HepG2 (cell line): ENCODE results near the gene TMCC2. TPM values are rescaled to one million over a fixed set of nuclear protein-coding genes. Genes with fewer than 3 reads are reported as not detected.

ENCODE experiments used
- ATAC-seq: fragments of 200-7000 bp; cut with Tn5 transposase; 3 replicates; pipeline ENCODE4 v1.9.1; 2020; ENCODE audit warnings: mild to moderate bottlenecking, moderate library complexity
- BruUV-seq: library from RNA; stranded (reverse); fragments of 400-500 nt; replicated peaks from 2 replicates; lab custom pipeline; 2021; lab: Mats Ljungman, UMichigan
- CTCF ChIA-PET: fragments of 300-600 bp; formaldehyde crosslinking; extraction: SDS; loops from one replicate; lab custom pipeline; 2021; ENCODE audit warnings: low total read pairs, inconsistent platforms, low intra/inter-chr PET ratio; lab: Yijun Ruan, JAX
- POLR2A ChIA-PET: fragments of 350-600 bp; sonication (Branson Sonifier 250); formaldehyde crosslinking; loops from one replicate; lab custom pipeline; 2020; ENCODE audit warnings: antibody characterized with exemption, inconsistent platforms; lab: Yijun Ruan, JAX
- DNase-seq: peaks from one replicate; pipeline ENCODE4 v3.0.0-alpha.2; 2015; ENCODE audit warnings: low spot score
- FAIRE-seq: peaks from 3 replicates; lab custom pipeline; 2011; peaks lifted over from hg19 to GRCh38; lab: Jason Lieb, UNC
- H2AFZ ChIP-seq: one replicate; pipeline ENCODE4 v1.6.1; 2011; ENCODE audit warnings: low read length, inconsistent platforms
- H3K27ac ChIP-seq: fragments of 300-600 bp; 3 replicates; pipeline ENCODE4 v1.8.0; 2011; ENCODE audit warnings: mixed run types, mild to moderate bottlenecking, mixed read lengths, low read length, inconsistent platforms; ENCODE audit not compliant: insufficient read depth; ENCODE audit errors: extremely low read length
- H3K27me3 ChIP-seq, 2 experiments: fragments of 200-600 bp in 1 of 2; 2 replicates in 1 of 2; 3 replicates in 1 of 2; pipeline versions ENCODE4 v1.6.0 to v1.8.0; 2011; ENCODE audit warnings: low read length in 2 of 2, mild to moderate bottlenecking in 2 of 2, moderate library complexity in 2 of 2, inconsistent platforms in 1 of 2; ENCODE audit not compliant: insufficient read depth in 2 of 2, control insufficient read depth in 1 of 2
- H3K36me3 ChIP-seq, 2 experiments: fragments of 200-600 bp in 1 of 2; replicated peaks in 1 of 2; 2 replicates in 1 of 2; 3 replicates in 1 of 2; pipeline versions ENCODE4 v1.5.1 to v1.8.0; 2011; ENCODE audit warnings: low read length in 2 of 2, inconsistent platforms in 1 of 2; ENCODE audit not compliant: insufficient read depth in 2 of 2, control insufficient read depth in 1 of 2
- H3K4me1 ChIP-seq: 2 replicates; pipeline ENCODE4 v1.5.1; 2012; ENCODE audit warnings: low read length, inconsistent platforms; ENCODE audit not compliant: insufficient read depth
- H3K4me2 ChIP-seq: 2 replicates; pipeline ENCODE4 v1.6.0; 2011; ENCODE audit warnings: low read depth, low read length, inconsistent platforms
- H3K4me3 ChIP-seq, 3 experiments: fragments of 200-600 bp in 1 of 3; sonication (generic), shearing (Covaris generic) in 1 of 3; replicated peaks in 1 of 3; 2 replicates each; pipeline ENCODE4 v1.5.1; 2011 to 2016; ENCODE audit warnings: low read length in 3 of 3, inconsistent platforms in 2 of 3, low read depth in 2 of 3, mild to moderate bottlenecking in 2 of 3, control low read depth in 1 of 3, mixed read lengths in 1 of 3; ENCODE audit not compliant: insufficient read depth in 1 of 3
- H3K79me2 ChIP-seq: one replicate; pipeline ENCODE4 v1.6.1; 2011; ENCODE audit warnings: low read length, inconsistent platforms; ENCODE audit not compliant: insufficient read depth
- H3K9ac ChIP-seq: 2 replicates; pipeline ENCODE4 v1.6.0; 2011; ENCODE audit warnings: mild to moderate bottlenecking, low read depth, low read length, inconsistent platforms; ENCODE audit not compliant: insufficient read depth
- H3K9me3 ChIP-seq: 2 replicates; pipeline ENCODE4 v1.5.1; 2012; ENCODE audit warnings: mild to moderate bottlenecking, low read length
- H4K20me1 ChIP-seq: 2 replicates; pipeline ENCODE4 v1.6.0; 2011; ENCODE audit warnings: inconsistent platforms, mild to moderate bottlenecking, low read length, moderate library complexity; ENCODE audit not compliant: insufficient read depth
- AGO1 ChIP-seq: fragments of 200-400 bp; formaldehyde crosslinking; IDR thresholded peaks from 2 replicates; pipeline ENCODE4 v1.6.1; 2017; ENCODE audit warnings: mild to moderate bottlenecking, low read depth, low read length, moderate library complexity; ENCODE audit not compliant: poor library complexity, severe bottlenecking
- ATF1 ChIP-seq: IDR thresholded peaks from 2 replicates; pipeline ENCODE4 v1.6.1; 2016; ENCODE audit warnings: mild to moderate bottlenecking, control low read depth
- CBX5 ChIP-seq: sonication (generic); formaldehyde crosslinking; IDR thresholded peaks from 2 replicates; pipeline ENCODE4 v1.4.0; 2020; ENCODE audit warnings: missing genetic modification reagents, borderline replicate concordance
- CREB1 ChIP-seq, 2 experiments: fragments of 450-650 bp in 1 of 2; IDR thresholded peaks; 2 replicates each; pipeline ENCODE4 v1.6.1; 2016 to 2017; ENCODE audit warnings: control low read depth in 1 of 2, mild to moderate bottlenecking in 1 of 2, missing compliant biosample characterization in 1 of 2, missing genetic modification characterization in 1 of 2
- FOXK1 ChIP-seq: sonication (generic); formaldehyde crosslinking; IDR thresholded peaks from 2 replicates; pipeline ENCODE4 v1.4.0; 2020; ENCODE audit warnings: low read depth, missing genetic modification reagents, borderline replicate concordance
- HHEX ChIP-seq: IDR thresholded peaks from 2 replicates; pipeline ENCODE4 v1.6.1; 2016; ENCODE audit warnings: control low read depth
- RAD21 ChIP-seq: fragments of 450-650 bp; formaldehyde crosslinking; IDR thresholded peaks from 2 replicates; pipeline ENCODE4 v1.5.0; 2020; ENCODE audit warnings: mild to moderate bottlenecking
- SAP130 ChIP-seq: IDR thresholded peaks from 2 replicates; pipeline ENCODE4 v1.6.1; 2016; ENCODE audit warnings: low read depth
- SRF ChIP-seq: IDR thresholded peaks from 2 replicates; pipeline ENCODE4 v1.6.1; 2011; ENCODE audit warnings: mild to moderate bottlenecking, low read depth, low read length, moderate library complexity
- WIZ ChIP-seq: sonication (generic); formaldehyde crosslinking; IDR thresholded peaks from 2 replicates; pipeline ENCODE4 v1.5.1; 2020; ENCODE audit warnings: mild to moderate bottlenecking, missing genetic modification reagents
- ZMAT3 ChIP-seq: sonication (generic); formaldehyde crosslinking; conservative IDR thresholded peaks from 2 replicates; pipeline ENCODE4 v1.7.0; 2021; ENCODE audit warnings: missing genetic modification reagents
- ZNF337 ChIP-seq: sonication (generic); formaldehyde crosslinking; IDR thresholded peaks from 2 replicates; pipeline ENCODE4 v1.5.1; 2020; ENCODE audit warnings: missing genetic modification reagents, low read depth, mild to moderate bottlenecking, borderline replicate concordance
- ZNF709 ChIP-seq: sonication (generic); formaldehyde crosslinking; IDR thresholded peaks from 2 replicates; pipeline ENCODE4 v1.5.0; 2020; ENCODE audit warnings: mild to moderate bottlenecking, missing genetic modification reagents
- ZNF780A ChIP-seq: sonication (generic); formaldehyde crosslinking; IDR thresholded peaks from 2 replicates; pipeline ENCODE4 v1.8.0; 2022; ENCODE audit warnings: mild to moderate bottlenecking, missing genetic modification reagents, moderate library complexity
- WGBS: methylation state at CpG from one replicate; pipeline ENCODE4 v1.1.6; 2017; ENCODE audit warnings: low lambda C conversion rate; 5-methylcytosine and 5-hydroxymethylcytosine counted together
- in situ Hi-C: cut with HindIII; loops from 2 replicates; pipeline ENCODE4 v1.10.0; 2017; ENCODE audit warnings: low pct_unique_long_range_greater_than_20kb; ENCODE audit not compliant: extremely low pct_ligation_motif_present
- intact Hi-C: fragments of 100-400 bp; cut with micrococcal nuclease; formaldehyde crosslinking; loops from one replicate; pipeline ENCODE4 v1.10.0; 2022; ENCODE audit not compliant: unreplicated experiment
- polyA plus RNA-seq, 8 experiments: library from polyadenylated mRNA; depleted of rRNA in 3 of 8; stranded (reverse) in 7 of 8; unstranded in 1 of 8; fragments of >200 nt; fragmentation: Illumina TruSeq in 4 of 8; extraction: Trizol in 4 of 8; gene quantifications; 2 replicates each; pipeline versions ENCODE4 v1.2.1 to v1.2.3, GENCODE V29; 2011 to 2016; ENCODE audit warnings: low read depth in 4 of 8, missing spikeins in 1 of 8, mixed read lengths in 1 of 8; ENCODE audit not compliant: insufficient read depth in 1 of 8
- total RNA-seq, 5 experiments: library from RNA; depleted of rRNA; stranded (reverse); fragments of >200 nt; fragmentation: Illumina TruSeq; extraction: Trizol; gene quantifications; 2 replicates each; pipeline ENCODE4 v1.2.3, GENCODE V29; 2016; ENCODE audit warnings: low read depth in 1 of 5

TMCC2 gene
- total and polyA plus RNA-seq, 2 of the 13 experiments (the other 11 are each of a cell fraction or from before 2014, with no cell fraction given) = 0.12 to 0.24 TPM

GRCh38 chr1:205298191-205298994 is 70.6 kb downstream of the TMCC2 start (continued):
- TF ChIP-seq CBX5 (CRISPR knock-in tag) (no peak), CREB1 (IDR thresholded peaks at IDR 0.05) (peak; percentile 88), CREB1 (CRISPR knock-in tag; IDR thresholded peaks at IDR 0.05) (0 out of 2 replicates have a peak, but pooled peaks have one; percentile 34), HHEX (CRISPR knock-in tag) (no peak), ATF1 (peak; percentile 35; the same call in 1 of the 2 replicates), ZNF337 (no peak), AGO1 (no peak), SRF (no peak), SAP130 (CRISPR knock-in tag) (peak; percentile 10; the same call in 1 of the 2 replicates)

DNA sequence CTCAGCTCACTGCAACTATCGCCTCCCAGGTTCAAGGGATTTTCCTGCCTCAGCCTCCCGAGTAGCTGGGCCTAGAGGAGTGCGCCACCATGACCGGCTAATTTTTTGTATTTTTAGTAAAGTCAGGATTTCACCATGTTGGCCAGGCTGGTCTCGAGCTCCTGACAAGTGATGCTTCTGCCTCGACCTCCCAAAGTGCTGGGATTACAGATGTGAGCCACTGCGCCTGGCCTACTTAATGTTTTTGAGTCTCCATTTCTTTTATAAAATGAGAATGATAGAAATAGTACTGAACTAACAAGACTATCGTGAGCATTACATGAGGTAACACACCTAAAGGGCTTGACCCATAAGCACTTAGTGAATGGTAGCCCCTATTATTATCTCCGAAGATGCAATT is 72.4 kb downstream of the TMCC2 start:
- no peaks in the 10 kb centered on the region for H4K20me1 ChIP-seq
- H2AFZ ChIP-seq = no peak overlapping the region
- H3K36me3 ChIP-seq = peaks cover 3 to 7% of the 10 kb centered on the region in 2 experiments; a peak in 3 of 5 replicates
- H3K9me3 ChIP-seq = no peaks in the 10 kb centered on the region
- no peak overlapping the region for H3K9ac ChIP-seq
- no peaks in the 10 kb centered on the region for H3K27me3 ChIP-seq
- CTCF ChIA-PET = no interaction called here
- no TSS peak for BruUV-seq
- H3K79me2 ChIP-seq = no peaks in the 10 kb centered on the region
- intact Hi-C loops (no loop called here), in situ Hi-C loops (no loop called here)
- peaks cover 64% of the 10 kb centered on the region for H3K4me1 ChIP-seq
- FAIRE-seq = no peak
- WGBS = 90% methylated on average over 9 of the region's 9 CpGs
- H3K4me2 ChIP-seq = no peak overlapping the region
- ATAC-seq = no peak
- POLR2A ChIA-PET = interaction anchor here (0.8 to 2.7 kb wide), 4 partner anchors 18 to 26 kb away, joined by 3 to 46 read pairs (median 14); no protein-coding TSS in a partner anchor
- no peak overlapping the region for H3K4me3 ChIP-seq
- DNase-seq = no peak
- no peak for TF ChIP-seq ZNF780A (CRISPR knock-in tag)
- TF ChIP-seq FOXK1 (CRISPR knock-in tag) = no peak
- no peak for TF ChIP-seq RAD21 (CRISPR knock-in tag)
- TF ChIP-seq WIZ (CRISPR knock-in tag) = no peak
- TF ChIP-seq ZNF709 (CRISPR knock-in tag) = no peak
- no peak for TF ChIP-seq ZMAT3 (CRISPR knock-in tag)
- TF ChIP-seq, all 625 proteins: peak for 0
- H3K27ac ChIP-seq = no peak overlapping the region
